GM12873 (cell line): Measurements from ENCODE around the gene SLC22A6.

Experiments used
- CTCF ChIP-seq: IDR thresholded peaks from 2 replicates; pipeline ENCODE4 v1.5.1; 2012; ENCODE audit warnings: low read depth, mild to moderate bottlenecking, moderate library complexity, low read length, control low read depth; ENCODE audit not compliant: insufficient read depth; ENCODE audit errors: missing control alignments

The SLC22A6 gene

GRCh38 chr11:63001456-63001855, 16.7 kb upstream of the SLC22A6 start:
- TF ChIP-seq CTCF: no peak

GRCh38 chr11:62999649-63000048, 14.9 kb upstream of the SLC22A6 start:
- TF ChIP-seq CTCF: no peak

GRCh38 chr11:62999156-62999555, 14.4 kb upstream of the SLC22A6 start:
- no peak for TF ChIP-seq CTCF

GRCh38 chr11:62996271-62996670, 11.5 kb upstream of the SLC22A6 start:
- TF ChIP-seq CTCF: no peak

- TF ChIP-seq CTCF: no peak
Observed at GRCh38 chr11:62994775-62995174, 10.0 kb upstream of the SLC22A6 start.

- TF ChIP-seq CTCF: no peak
Observed at GRCh38 chr11:62988276-62988675, 3.5 kb upstream of the SLC22A6 start.

- TF ChIP-seq CTCF: no peak
Observed at GRCh38 chr11:62985041-62985750, 429 bp upstream of the SLC22A6 start.
